H9 (cell line): ENCODE data around the gene RGL1. TPM values are rescaled to one million over a fixed set of nuclear protein-coding genes. Genes with fewer than 3 reads are reported as not detected.

Experiments used
- DNase-seq: peaks from one replicate; pipeline ENCODE4 v3.0.0-alpha.2; 2017
- H2AFZ ChIP-seq: one replicate; pipeline ENCODE4 v1.6.1; 2013; ENCODE audit warnings: mild to moderate bottlenecking, low read length, control low read depth, moderate library complexity
- H2AK5ac ChIP-seq: 2 replicates; pipeline ENCODE4 v1.6.1; 2013; ENCODE audit warnings: low read length, control low read depth, mixed read lengths; ENCODE audit not compliant: insufficient read length
- H2BK120ac ChIP-seq: one replicate; pipeline ENCODE4 v1.6.1; 2013; ENCODE audit warnings: low read depth, mild to moderate bottlenecking, low read length, control low read depth, inconsistent platforms; ENCODE audit not compliant: poor library complexity, severe bottlenecking
- H2BK12ac ChIP-seq: 2 replicates; pipeline ENCODE4 v1.6.1; 2013; ENCODE audit warnings: low read length, control low read depth, mixed read lengths, low read depth; ENCODE audit not compliant: insufficient read length
- H2BK15ac ChIP-seq: 2 replicates; pipeline ENCODE4 v1.6.1; 2013; ENCODE audit warnings: low read depth, low read length, control low read depth
- H2BK20ac ChIP-seq: one replicate; pipeline ENCODE4 v1.6.1; 2013; ENCODE audit warnings: low read depth, mild to moderate bottlenecking, low read length, control low read depth, inconsistent platforms; ENCODE audit not compliant: poor library complexity, severe bottlenecking
- H2BK5ac ChIP-seq: 2 replicates; pipeline ENCODE4 v1.6.1; 2013; ENCODE audit warnings: low read length, control low read depth, mixed read lengths; ENCODE audit not compliant: insufficient read length
- H3K14ac ChIP-seq: 2 replicates; pipeline ENCODE4 v1.6.1; 2013; ENCODE audit warnings: low read length, control low read depth; ENCODE audit not compliant: insufficient read depth
- H3K18ac ChIP-seq: 2 replicates; pipeline ENCODE4 v1.6.1; 2013; ENCODE audit warnings: low read depth, mild to moderate bottlenecking, mixed read lengths, low read length, control low read depth; ENCODE audit not compliant: insufficient read length
- H3K23ac ChIP-seq: 2 replicates; pipeline ENCODE4 v1.6.1; 2013; ENCODE audit warnings: low read length, control low read depth, mixed read lengths, low read depth; ENCODE audit not compliant: insufficient read length
- H3K23me2 ChIP-seq: 2 replicates; pipeline ENCODE4 v1.6.1; 2013; ENCODE audit warnings: low read depth, mild to moderate bottlenecking, mixed read lengths, low read length, control low read depth; ENCODE audit not compliant: insufficient read length, poor library complexity, severe bottlenecking
- H3K27ac ChIP-seq: 2 replicates; pipeline ENCODE4 v1.5.1; 2013; ENCODE audit warnings: low read length, control low read depth, mixed read lengths, low read depth; ENCODE audit not compliant: insufficient read length
- H3K27me3 ChIP-seq: 2 replicates; pipeline ENCODE4 v1.6.1; 2013; ENCODE audit warnings: low read length, control low read depth, inconsistent platforms; ENCODE audit not compliant: insufficient read depth
- H3K4ac ChIP-seq: 2 replicates; pipeline ENCODE4 v1.6.1; 2013; ENCODE audit warnings: low read depth, mild to moderate bottlenecking, control low read depth, inconsistent platforms, low read length, moderate library complexity
- H3K4me1 ChIP-seq: 2 replicates; pipeline ENCODE4 v1.6.1; 2013; ENCODE audit warnings: low read length, control low read depth, inconsistent platforms; ENCODE audit not compliant: insufficient read depth
- H3K4me2 ChIP-seq: 2 replicates; pipeline ENCODE4 v1.6.1; 2013; ENCODE audit warnings: low read length, control low read depth, mixed read lengths; ENCODE audit not compliant: insufficient read length, insufficient read depth
- H3K56ac ChIP-seq: 2 replicates; pipeline ENCODE4 v1.6.1; 2013; ENCODE audit warnings: low read depth, mild to moderate bottlenecking, mixed read lengths, low read length, control low read depth; ENCODE audit not compliant: insufficient read length
- H3K79me1 ChIP-seq: 2 replicates; pipeline ENCODE4 v1.6.1; 2013; ENCODE audit warnings: low read depth, mild to moderate bottlenecking, moderate library complexity, low read length, control low read depth, inconsistent platforms; ENCODE audit not compliant: insufficient read depth, poor library complexity, severe bottlenecking
- H3K79me2 ChIP-seq: 2 replicates; pipeline ENCODE4 v1.6.1; 2013; ENCODE audit warnings: low read length, control low read depth, inconsistent platforms; ENCODE audit not compliant: insufficient read depth
- H3K9ac ChIP-seq: 2 replicates; pipeline ENCODE4 v1.6.1; 2013; ENCODE audit warnings: low read length, control low read depth, mixed read lengths; ENCODE audit not compliant: insufficient read length; ENCODE audit errors: extremely low read depth
- H3K9me3 ChIP-seq: one replicate; pipeline ENCODE4 v1.6.1; 2013; ENCODE audit warnings: low read depth, low read length, inconsistent platforms; ENCODE audit not compliant: control insufficient read depth
- H3T11ph ChIP-seq: one replicate; pipeline ENCODE4 v1.6.1; 2013; ENCODE audit warnings: mild to moderate bottlenecking, low read length, control low read depth, inconsistent platforms
- H4K20me1 ChIP-seq: one replicate; pipeline ENCODE4 v1.6.1; 2013; ENCODE audit not compliant: control insufficient read depth, insufficient read length, insufficient read depth
- H4K5ac ChIP-seq: 2 replicates; pipeline ENCODE4 v1.6.1; 2013; ENCODE audit warnings: low read depth, mild to moderate bottlenecking, mixed read lengths, low read length, control low read depth; ENCODE audit not compliant: insufficient read length
- H4K8ac ChIP-seq: replicated peaks from 2 replicates; pipeline ENCODE4 v1.6.1; 2013; ENCODE audit warnings: low read length, control low read depth, mixed read lengths, low read depth; ENCODE audit not compliant: insufficient read length
- H4K91ac ChIP-seq: 2 replicates; pipeline ENCODE4 v1.6.1; 2013; ENCODE audit warnings: low read depth, mild to moderate bottlenecking, moderate library complexity, mixed read lengths, low read length, control low read depth; ENCODE audit not compliant: insufficient read length
- H3K27ac Mint-ChIP-seq, 3 experiments: 2 replicates in 2 of 3; 3 replicates in 1 of 3; pipeline ENCODE4 v1.8.0; 2020 to 2021; ENCODE audit warnings: mixed read lengths in 3 of 3, mild to moderate bottlenecking in 1 of 3, moderate library complexity in 1 of 3
- H3K27me3 Mint-ChIP-seq: 2 replicates; pipeline ENCODE4 v1.8.0; 2021; ENCODE audit warnings: low read depth, mild to moderate bottlenecking, moderate library complexity, mixed read lengths
- H3K36me3 Mint-ChIP-seq, 3 experiments: 2 replicates in 2 of 3; 3 replicates in 1 of 3; pipeline ENCODE4 v1.8.0; 2020 to 2021; ENCODE audit warnings: low read depth in 3 of 3, mixed read lengths in 3 of 3; ENCODE audit not compliant: insufficient read depth in 1 of 3
- H3K4me1 Mint-ChIP-seq, 2 experiments: 2 replicates each; pipeline ENCODE4 v1.8.0; 2020; ENCODE audit warnings: mixed read lengths in 2 of 2
- H3K4me3 Mint-ChIP-seq, 2 experiments: 2 replicates in 1 of 2; 3 replicates in 1 of 2; pipeline ENCODE4 v1.8.0; 2020 to 2021; ENCODE audit warnings: mild to moderate bottlenecking in 2 of 2, mixed read lengths in 2 of 2, moderate library complexity in 1 of 2
- H3K9me3 Mint-ChIP-seq, 2 experiments: 2 replicates in 1 of 2; 3 replicates in 1 of 2; pipeline ENCODE4 v1.8.0; 2020; ENCODE audit warnings: mild to moderate bottlenecking in 2 of 2, mixed read lengths in 2 of 2, moderate library complexity in 1 of 2
- WGBS: extraction: QIAGEN DNeasy Blood & Tissue Kit; methylation state at CpG from one replicate; pipeline ENCODE4 v1.1.7; 2013; ENCODE audit warnings: missing lambda C conversion rate, low lambda C conversion rate, mixed read lengths; ENCODE audit not compliant: insufficient read length; ENCODE audit errors: extremely low coverage; 5-methylcytosine and 5-hydroxymethylcytosine counted together
- total RNA-seq: library from RNA; stranded (reverse); gene quantifications from 2 replicates; pipeline ENCODE4 v1.2.1, GENCODE V29; 2021
- TF ChIP-seq, protein P1 (sequence below): fragments of 200-600 bp; sonication (generic); conservative IDR thresholded peaks from 3 replicates; pipeline ENCODE4 v1.8.0; 2021; ENCODE audit warnings: antibody characterized with exemption, mild to moderate bottlenecking

RGL1 gene
- total RNA-seq, 1 experiment from 2014 or later, result 1.4 TPM

DNA sequence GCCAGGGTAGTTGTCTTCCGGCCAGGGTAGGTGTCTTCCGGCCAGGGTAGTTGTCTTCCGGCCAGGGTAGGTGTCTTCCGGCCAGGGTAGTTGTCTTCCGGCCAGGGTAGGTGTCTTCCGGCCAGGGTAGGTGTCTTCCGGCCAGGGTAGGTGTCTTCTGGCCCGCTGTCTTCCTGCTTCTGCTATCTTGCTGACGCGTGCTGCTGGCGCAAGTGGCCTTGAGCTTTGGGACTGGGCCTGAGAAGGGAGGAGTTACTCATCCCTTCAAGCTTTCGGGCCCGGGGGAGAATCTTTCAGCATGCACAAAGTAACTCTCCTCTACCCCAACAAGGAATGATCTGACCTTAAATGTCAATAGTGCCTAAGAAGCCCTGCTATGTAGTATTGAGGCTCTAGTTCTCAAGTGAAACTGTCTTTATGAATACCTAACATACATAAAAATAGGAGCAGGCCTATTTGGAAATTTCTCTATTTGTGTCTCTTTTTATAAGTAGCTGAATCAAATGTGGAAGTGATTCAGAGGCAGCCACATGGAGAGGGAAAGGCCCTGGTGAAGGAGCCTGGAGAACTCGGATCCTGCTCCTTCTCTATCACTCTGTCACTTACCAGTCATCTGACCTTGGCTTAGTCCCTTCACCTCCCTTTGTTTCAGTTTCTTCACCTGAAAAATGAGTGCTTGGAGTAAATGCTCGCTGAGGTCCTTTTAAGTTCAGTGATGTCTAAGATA lies 65.6 kb downstream of the RGL1 start:
- Histone ChIP-seq H3K56ac (no peak overlapping the region), H3K4me2 (no peak overlapping the region), H2AFZ (no peak overlapping the region), H3K23me2 (no peaks in the 10 kb centered on the region), H3K23ac (no peak overlapping the region), H3K79me1 (no peaks in the 10 kb centered on the region), H3K14ac (no peak overlapping the region), H4K8ac (no peak overlapping the region), H3T11ph (no peak overlapping the region), H3K4ac (no peak overlapping the region), H3K9ac (no peak overlapping the region), H3K4me1 (peaks cover 6% of the 10 kb centered on the region), H2AK5ac (no peak overlapping the region), H2BK20ac (no peak overlapping the region), H3K27ac (no peak overlapping the region), H2BK15ac (no peak overlapping the region), H4K91ac (no peak overlapping the region), H4K5ac (no peak overlapping the region), H2BK120ac (no peak overlapping the region), H3K18ac (no peak overlapping the region), H4K20me1 (no peaks in the 10 kb centered on the region), H3K27me3 (no peaks in the 10 kb centered on the region), H3K9me3 (no peaks in the 10 kb centered on the region), H3K79me2 (no peaks in the 10 kb centered on the region), H2BK12ac (no peak overlapping the region), H2BK5ac (no peak overlapping the region)
- Mint-ChIP-seq H3K36me3 (peaks cover 0 to 1% (median 0%) of the 10 kb centered on the region in 3 experiments; a peak in 1 of 7 replicates), H3K9me3 (no peaks in the 10 kb centered on the region), H3K4me3 (no peak overlapping the region), H3K4me1 (peaks cover 31 to 46% of the 10 kb centered on the region in 2 experiments), H3K27ac (peak overlapping the region in 1 of 3 experiments; percentile 72; a peak in 1 of 7 replicates), H3K27me3 (no peaks in the 10 kb centered on the region)
- TF ChIP-seq, protein P1, sequence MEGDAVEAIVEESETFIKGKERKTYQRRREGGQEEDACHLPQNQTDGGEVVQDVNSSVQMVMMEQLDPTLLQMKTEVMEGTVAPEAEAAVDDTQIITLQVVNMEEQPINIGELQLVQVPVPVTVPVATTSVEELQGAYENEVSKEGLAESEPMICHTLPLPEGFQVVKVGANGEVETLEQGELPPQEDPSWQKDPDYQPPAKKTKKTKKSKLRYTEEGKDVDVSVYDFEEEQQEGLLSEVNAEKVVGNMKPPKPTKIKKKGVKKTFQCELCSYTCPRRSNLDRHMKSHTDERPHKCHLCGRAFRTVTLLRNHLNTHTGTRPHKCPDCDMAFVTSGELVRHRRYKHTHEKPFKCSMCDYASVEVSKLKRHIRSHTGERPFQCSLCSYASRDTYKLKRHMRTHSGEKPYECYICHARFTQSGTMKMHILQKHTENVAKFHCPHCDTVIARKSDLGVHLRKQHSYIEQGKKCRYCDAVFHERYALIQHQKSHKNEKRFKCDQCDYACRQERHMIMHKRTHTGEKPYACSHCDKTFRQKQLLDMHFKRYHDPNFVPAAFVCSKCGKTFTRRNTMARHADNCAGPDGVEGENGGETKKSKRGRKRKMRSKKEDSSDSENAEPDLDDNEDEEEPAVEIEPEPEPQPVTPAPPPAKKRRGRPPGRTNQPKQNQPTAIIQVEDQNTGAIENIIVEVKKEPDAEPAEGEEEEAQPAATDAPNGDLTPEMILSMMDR, result no peak
- no CpG with 5 or more reads among the region's 15 CpGs for WGBS
- no peak for DNase-seq
